Parathyroid adenoma (tissue), 2 donors: ENCODE measurements around the gene KLHDC7B.

ENCODE experiments used
- H2AFZ ChIP-seq: fragments of 300-600 bp; sonication (generic); one replicate; pipeline ENCODE4 v1.7.0; 2017; ENCODE audit warnings: antibody characterized with exemption, mild to moderate bottlenecking
- H3K27ac ChIP-seq: fragments of 300-600 bp; sonication (generic); one replicate; pipeline ENCODE4 v1.7.0; 2017
- H3K27me3 ChIP-seq: fragments of 300-600 bp; sonication (generic); one replicate; pipeline ENCODE4 v1.7.0; 2017; ENCODE audit warnings: low read length; ENCODE audit not compliant: control insufficient read depth, insufficient read depth
- H3K36me3 ChIP-seq: fragments of 300-600 bp; sonication (generic); one replicate; pipeline ENCODE4 v1.7.0; 2017; ENCODE audit warnings: low read length; ENCODE audit not compliant: control insufficient read depth, insufficient read depth
- H3K4me1 ChIP-seq: fragments of 300-600 bp; sonication (generic); one replicate; pipeline ENCODE4 v1.7.0; 2017; ENCODE audit warnings: control low read depth
- H3K4me2 ChIP-seq: fragments of 300-600 bp; sonication (generic); one replicate; pipeline ENCODE4 v1.7.0; 2017; ENCODE audit warnings: low read length
- H3K4me3 ChIP-seq: fragments of 300-600 bp; sonication (generic); one replicate; pipeline ENCODE4 v1.7.0; 2017; ENCODE audit warnings: low read depth, low read length
- H3K79me2 ChIP-seq: fragments of 300-600 bp; sonication (generic); one replicate; pipeline ENCODE4 v1.7.0; 2017; ENCODE audit warnings: control low read depth
- H3K9ac ChIP-seq: fragments of 300-600 bp; sonication (generic); one replicate; pipeline ENCODE4 v1.7.0; 2017; ENCODE audit warnings: mild to moderate bottlenecking
- H3K9me3 ChIP-seq: fragments of 300-600 bp; sonication (generic); one replicate; pipeline ENCODE4 v1.7.0; 2017; ENCODE audit warnings: low read length; ENCODE audit not compliant: control insufficient read depth
- TF ChIP-seq, protein P1 (sequence below): fragments of 300-600 bp; sonication (generic); IDR thresholded peaks from one replicate; pipeline ENCODE4 v1.7.0; 2017; ENCODE audit warnings: antibody characterized with exemption, mild to moderate bottlenecking
- donor health status: primary hyperparathyroidism.

KLHDC7B gene

DNA sequence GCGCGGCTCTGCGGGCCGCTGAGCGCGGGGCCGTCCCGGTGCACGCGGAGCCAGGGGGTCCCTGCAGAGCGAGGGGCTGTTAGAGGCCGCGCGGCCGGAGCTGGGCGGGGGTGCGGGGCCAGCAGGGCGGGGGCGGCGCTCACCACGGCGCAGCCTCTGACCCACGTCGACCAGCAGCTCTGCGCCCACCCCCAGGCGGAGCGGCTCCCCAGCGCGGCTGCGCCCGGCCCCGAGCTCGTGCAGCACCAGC, 19.9 kb upstream of the KLHDC7B start:
- TF ChIP-seq, protein P1, sequence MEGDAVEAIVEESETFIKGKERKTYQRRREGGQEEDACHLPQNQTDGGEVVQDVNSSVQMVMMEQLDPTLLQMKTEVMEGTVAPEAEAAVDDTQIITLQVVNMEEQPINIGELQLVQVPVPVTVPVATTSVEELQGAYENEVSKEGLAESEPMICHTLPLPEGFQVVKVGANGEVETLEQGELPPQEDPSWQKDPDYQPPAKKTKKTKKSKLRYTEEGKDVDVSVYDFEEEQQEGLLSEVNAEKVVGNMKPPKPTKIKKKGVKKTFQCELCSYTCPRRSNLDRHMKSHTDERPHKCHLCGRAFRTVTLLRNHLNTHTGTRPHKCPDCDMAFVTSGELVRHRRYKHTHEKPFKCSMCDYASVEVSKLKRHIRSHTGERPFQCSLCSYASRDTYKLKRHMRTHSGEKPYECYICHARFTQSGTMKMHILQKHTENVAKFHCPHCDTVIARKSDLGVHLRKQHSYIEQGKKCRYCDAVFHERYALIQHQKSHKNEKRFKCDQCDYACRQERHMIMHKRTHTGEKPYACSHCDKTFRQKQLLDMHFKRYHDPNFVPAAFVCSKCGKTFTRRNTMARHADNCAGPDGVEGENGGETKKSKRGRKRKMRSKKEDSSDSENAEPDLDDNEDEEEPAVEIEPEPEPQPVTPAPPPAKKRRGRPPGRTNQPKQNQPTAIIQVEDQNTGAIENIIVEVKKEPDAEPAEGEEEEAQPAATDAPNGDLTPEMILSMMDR, result no peak
- Histone ChIP-seq H3K9ac (no peak overlapping the region), H3K79me2 (no peaks in the 10 kb centered on the region), H3K27ac (peak overlapping the region; percentile 95), H3K9me3 (no peaks in the 10 kb centered on the region), H3K4me3 (peak overlapping the region; percentile 81), H3K27me3 (no peaks in the 10 kb centered on the region), H3K36me3 (no peaks in the 10 kb centered on the region), H3K4me1 (peaks cover 4% of the 10 kb centered on the region), H2AFZ (peak overlapping the region; percentile 74), H3K4me2 (peak overlapping the region; percentile 95)

GRCh38 chr22:50526108-50526833, 19.4 kb upstream of the KLHDC7B start:
- Histone ChIP-seq H2AFZ (peak overlapping the region; percentile 74), H3K4me1 (peaks cover 4% of the 10 kb centered on the region), H3K9ac (no peak overlapping the region), H3K4me2 (peak overlapping the region; percentile 95), H3K27me3 (no peaks in the 10 kb centered on the region), H3K4me3 (peak overlapping the region; percentile 81), H3K36me3 (no peaks in the 10 kb centered on the region), H3K27ac (peak overlapping the region; percentile 95), H3K79me2 (no peaks in the 10 kb centered on the region), H3K9me3 (no peaks in the 10 kb centered on the region)
- TF ChIP-seq, protein P1, result peak; percentile 43

- H3K4me2 ChIP-seq, result peak overlapping the region; percentile 95
- peaks cover 4% of the 10 kb centered on the region for H3K4me1 ChIP-seq
- H3K27me3 ChIP-seq, result no peaks in the 10 kb centered on the region
- no peak overlapping the region for H3K9ac ChIP-seq
- H3K79me2 ChIP-seq, result no peaks in the 10 kb centered on the region
- TF ChIP-seq, protein P1, result no peak
- H3K27ac ChIP-seq, result peak overlapping the region; percentile 95
- no peaks in the 10 kb centered on the region for H3K9me3 ChIP-seq
- H2AFZ ChIP-seq, result peak overlapping the region; percentile 74
- H3K4me3 ChIP-seq, result peak overlapping the region; percentile 81
- H3K36me3 ChIP-seq, result no peaks in the 10 kb centered on the region
Measured at GRCh38 chr22:50526834-50527801, 18.6 kb upstream of the KLHDC7B start.

DNA sequence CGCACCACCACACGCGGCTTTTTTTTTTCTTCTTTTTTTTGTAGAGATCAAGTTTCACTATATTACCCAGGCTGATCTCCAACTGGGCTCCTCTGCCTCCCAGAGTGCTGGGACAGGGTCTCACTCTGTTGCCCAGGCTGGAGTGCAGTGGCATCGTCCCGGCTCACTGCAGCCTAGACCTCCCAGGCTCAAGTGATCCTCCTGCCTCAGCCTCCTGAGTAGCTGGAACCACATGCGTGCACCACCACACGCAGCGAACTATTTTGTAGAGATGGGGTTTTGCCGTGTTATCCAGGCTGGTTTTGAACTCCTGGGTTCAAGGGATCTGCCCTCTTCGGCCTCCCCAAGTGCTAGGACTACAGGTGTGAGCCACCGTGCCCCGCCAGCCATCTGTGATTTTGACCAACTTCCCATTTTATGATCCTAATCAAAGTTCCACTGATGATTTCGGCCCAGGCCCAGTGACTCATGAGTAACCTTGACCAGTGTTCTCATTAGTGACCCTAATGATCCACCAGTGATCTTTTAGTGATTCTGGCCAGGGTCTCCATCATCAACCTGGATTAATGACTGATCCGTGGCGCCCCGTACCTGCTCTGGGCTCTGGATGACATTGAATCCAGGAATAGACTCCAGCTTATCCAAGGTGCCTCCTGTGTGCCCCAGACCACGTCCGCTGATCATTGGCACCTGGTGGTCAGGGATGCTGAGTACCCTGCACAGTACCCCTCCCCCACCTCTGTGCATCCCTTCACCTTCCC, 17.6 kb upstream of the KLHDC7B start:
- peaks cover 4% of the 10 kb centered on the region for H3K4me1 ChIP-seq
- no peak overlapping the region for H3K4me2 ChIP-seq
- TF ChIP-seq, protein P1, result no peak
- H3K4me3 ChIP-seq, result no peak overlapping the region
- no peaks in the 10 kb centered on the region for H3K36me3 ChIP-seq
- H3K9ac ChIP-seq, result no peak overlapping the region
- no peaks in the 10 kb centered on the region for H3K79me2 ChIP-seq
- no peak overlapping the region for H2AFZ ChIP-seq
- no peaks in the 10 kb centered on the region for H3K27me3 ChIP-seq
- H3K27ac ChIP-seq, result peak overlapping the region; percentile 88
- H3K9me3 ChIP-seq, result no peaks in the 10 kb centered on the region
